H9 (cell line): ENCODE data around the gene ALKBH5. TPM values are rescaled to one million over a fixed set of nuclear protein-coding genes. Genes with fewer than 3 reads are reported as not detected.

Source experiments
- DNase-seq: peaks from one replicate; pipeline ENCODE4 v3.0.0-alpha.2; 2017
- H2AFZ ChIP-seq: one replicate; pipeline ENCODE4 v1.6.1; 2013; ENCODE audit warnings: mild to moderate bottlenecking, low read length, control low read depth, moderate library complexity
- H2AK5ac ChIP-seq: 2 replicates; pipeline ENCODE4 v1.6.1; 2013; ENCODE audit warnings: low read length, control low read depth, mixed read lengths; ENCODE audit not compliant: insufficient read length
- H2BK120ac ChIP-seq: one replicate; pipeline ENCODE4 v1.6.1; 2013; ENCODE audit warnings: low read depth, mild to moderate bottlenecking, low read length, control low read depth, inconsistent platforms; ENCODE audit not compliant: poor library complexity, severe bottlenecking
- H2BK12ac ChIP-seq: 2 replicates; pipeline ENCODE4 v1.6.1; 2013; ENCODE audit warnings: low read length, control low read depth, mixed read lengths, low read depth; ENCODE audit not compliant: insufficient read length
- H2BK15ac ChIP-seq: 2 replicates; pipeline ENCODE4 v1.6.1; 2013; ENCODE audit warnings: low read depth, low read length, control low read depth
- H2BK20ac ChIP-seq: one replicate; pipeline ENCODE4 v1.6.1; 2013; ENCODE audit warnings: low read depth, mild to moderate bottlenecking, low read length, control low read depth, inconsistent platforms; ENCODE audit not compliant: poor library complexity, severe bottlenecking
- H2BK5ac ChIP-seq: 2 replicates; pipeline ENCODE4 v1.6.1; 2013; ENCODE audit warnings: low read length, control low read depth, mixed read lengths; ENCODE audit not compliant: insufficient read length
- H3K14ac ChIP-seq: 2 replicates; pipeline ENCODE4 v1.6.1; 2013; ENCODE audit warnings: low read length, control low read depth; ENCODE audit not compliant: insufficient read depth
- H3K18ac ChIP-seq: 2 replicates; pipeline ENCODE4 v1.6.1; 2013; ENCODE audit warnings: low read depth, mild to moderate bottlenecking, mixed read lengths, low read length, control low read depth; ENCODE audit not compliant: insufficient read length
- H3K23ac ChIP-seq: 2 replicates; pipeline ENCODE4 v1.6.1; 2013; ENCODE audit warnings: low read length, control low read depth, mixed read lengths, low read depth; ENCODE audit not compliant: insufficient read length
- H3K23me2 ChIP-seq: 2 replicates; pipeline ENCODE4 v1.6.1; 2013; ENCODE audit warnings: low read depth, mild to moderate bottlenecking, mixed read lengths, low read length, control low read depth; ENCODE audit not compliant: insufficient read length, poor library complexity, severe bottlenecking
- H3K27ac ChIP-seq: 2 replicates; pipeline ENCODE4 v1.5.1; 2013; ENCODE audit warnings: low read length, control low read depth, mixed read lengths, low read depth; ENCODE audit not compliant: insufficient read length
- H3K27me3 ChIP-seq: 2 replicates; pipeline ENCODE4 v1.6.1; 2013; ENCODE audit warnings: low read length, control low read depth, inconsistent platforms; ENCODE audit not compliant: insufficient read depth
- H3K4ac ChIP-seq: 2 replicates; pipeline ENCODE4 v1.6.1; 2013; ENCODE audit warnings: low read depth, mild to moderate bottlenecking, control low read depth, inconsistent platforms, low read length, moderate library complexity
- H3K4me1 ChIP-seq: 2 replicates; pipeline ENCODE4 v1.6.1; 2013; ENCODE audit warnings: low read length, control low read depth, inconsistent platforms; ENCODE audit not compliant: insufficient read depth
- H3K4me2 ChIP-seq: 2 replicates; pipeline ENCODE4 v1.6.1; 2013; ENCODE audit warnings: low read length, control low read depth, mixed read lengths; ENCODE audit not compliant: insufficient read length, insufficient read depth
- H3K56ac ChIP-seq: 2 replicates; pipeline ENCODE4 v1.6.1; 2013; ENCODE audit warnings: low read depth, mild to moderate bottlenecking, mixed read lengths, low read length, control low read depth; ENCODE audit not compliant: insufficient read length
- H3K79me1 ChIP-seq: 2 replicates; pipeline ENCODE4 v1.6.1; 2013; ENCODE audit warnings: low read depth, mild to moderate bottlenecking, moderate library complexity, low read length, control low read depth, inconsistent platforms; ENCODE audit not compliant: insufficient read depth, poor library complexity, severe bottlenecking
- H3K79me2 ChIP-seq: 2 replicates; pipeline ENCODE4 v1.6.1; 2013; ENCODE audit warnings: low read length, control low read depth, inconsistent platforms; ENCODE audit not compliant: insufficient read depth
- H3K9ac ChIP-seq: 2 replicates; pipeline ENCODE4 v1.6.1; 2013; ENCODE audit warnings: low read length, control low read depth, mixed read lengths; ENCODE audit not compliant: insufficient read length; ENCODE audit errors: extremely low read depth
- H3K9me3 ChIP-seq: one replicate; pipeline ENCODE4 v1.6.1; 2013; ENCODE audit warnings: low read depth, low read length, inconsistent platforms; ENCODE audit not compliant: control insufficient read depth
- H3T11ph ChIP-seq: one replicate; pipeline ENCODE4 v1.6.1; 2013; ENCODE audit warnings: mild to moderate bottlenecking, low read length, control low read depth, inconsistent platforms
- H4K20me1 ChIP-seq: one replicate; pipeline ENCODE4 v1.6.1; 2013; ENCODE audit not compliant: control insufficient read depth, insufficient read length, insufficient read depth
- H4K5ac ChIP-seq: 2 replicates; pipeline ENCODE4 v1.6.1; 2013; ENCODE audit warnings: low read depth, mild to moderate bottlenecking, mixed read lengths, low read length, control low read depth; ENCODE audit not compliant: insufficient read length
- H4K8ac ChIP-seq: replicated peaks from 2 replicates; pipeline ENCODE4 v1.6.1; 2013; ENCODE audit warnings: low read length, control low read depth, mixed read lengths, low read depth; ENCODE audit not compliant: insufficient read length
- H4K91ac ChIP-seq: 2 replicates; pipeline ENCODE4 v1.6.1; 2013; ENCODE audit warnings: low read depth, mild to moderate bottlenecking, moderate library complexity, mixed read lengths, low read length, control low read depth; ENCODE audit not compliant: insufficient read length
- H3K27ac Mint-ChIP-seq, 3 experiments: 2 replicates in 2 of 3; 3 replicates in 1 of 3; pipeline ENCODE4 v1.8.0; 2020 to 2021; ENCODE audit warnings: mixed read lengths in 3 of 3, mild to moderate bottlenecking in 1 of 3, moderate library complexity in 1 of 3
- H3K27me3 Mint-ChIP-seq: 2 replicates; pipeline ENCODE4 v1.8.0; 2021; ENCODE audit warnings: low read depth, mild to moderate bottlenecking, moderate library complexity, mixed read lengths
- H3K36me3 Mint-ChIP-seq, 3 experiments: 2 replicates in 2 of 3; 3 replicates in 1 of 3; pipeline ENCODE4 v1.8.0; 2020 to 2021; ENCODE audit warnings: low read depth in 3 of 3, mixed read lengths in 3 of 3; ENCODE audit not compliant: insufficient read depth in 1 of 3
- H3K4me1 Mint-ChIP-seq, 2 experiments: 2 replicates each; pipeline ENCODE4 v1.8.0; 2020; ENCODE audit warnings: mixed read lengths in 2 of 2
- H3K4me3 Mint-ChIP-seq, 2 experiments: 2 replicates in 1 of 2; 3 replicates in 1 of 2; pipeline ENCODE4 v1.8.0; 2020 to 2021; ENCODE audit warnings: mild to moderate bottlenecking in 2 of 2, mixed read lengths in 2 of 2, moderate library complexity in 1 of 2
- H3K9me3 Mint-ChIP-seq, 2 experiments: 2 replicates in 1 of 2; 3 replicates in 1 of 2; pipeline ENCODE4 v1.8.0; 2020; ENCODE audit warnings: mild to moderate bottlenecking in 2 of 2, mixed read lengths in 2 of 2, moderate library complexity in 1 of 2
- WGBS: extraction: QIAGEN DNeasy Blood & Tissue Kit; methylation state at CpG from one replicate; pipeline ENCODE4 v1.1.7; 2013; ENCODE audit warnings: missing lambda C conversion rate, low lambda C conversion rate, mixed read lengths; ENCODE audit not compliant: insufficient read length; ENCODE audit errors: extremely low coverage; 5-methylcytosine and 5-hydroxymethylcytosine counted together
- total RNA-seq: library from RNA; stranded (reverse); gene quantifications from 2 replicates; pipeline ENCODE4 v1.2.1, GENCODE V29; 2021
- TF ChIP-seq, protein P1 (sequence below): fragments of 200-600 bp; sonication (generic); conservative IDR thresholded peaks from 3 replicates; pipeline ENCODE4 v1.8.0; 2021; ENCODE audit warnings: antibody characterized with exemption, mild to moderate bottlenecking

ALKBH5 gene
- total RNA-seq, 1 experiment from 2014 or later: 89.8 TPM

DNA sequence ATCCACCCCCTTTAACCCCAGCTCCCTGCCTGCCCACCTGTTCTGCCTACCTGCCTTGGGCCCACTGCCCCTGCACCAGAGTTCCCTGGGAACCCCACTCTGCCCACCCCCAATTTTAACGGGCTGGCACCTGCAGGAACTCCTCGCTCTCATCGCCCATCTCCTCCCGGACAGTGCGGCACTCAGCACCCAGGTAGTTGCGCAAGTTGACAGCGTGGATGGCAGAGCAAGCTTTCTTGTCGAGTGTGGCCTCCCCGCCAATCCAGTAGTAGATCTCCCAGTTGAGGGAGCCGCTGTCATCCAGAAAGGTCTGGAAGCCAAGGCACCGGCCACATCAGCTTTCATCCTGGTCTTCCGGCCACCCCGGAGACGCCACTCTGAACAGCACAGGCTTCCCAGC, 67.1 kb downstream of the ALKBH5 start:
- Histone ChIP-seq H2BK20ac (no peak overlapping the region), H3K23ac (no peak overlapping the region), H2AK5ac (no peak overlapping the region), H3K4me2 (no peak overlapping the region), H3K14ac (no peak overlapping the region), H3K4ac (no peak overlapping the region), H3K79me2 (no peaks in the 10 kb centered on the region), H3K9me3 (no peaks in the 10 kb centered on the region), H4K20me1 (no peaks in the 10 kb centered on the region), H2BK120ac (no peak overlapping the region), H4K91ac (no peak overlapping the region), H3K27ac (no peak overlapping the region), H4K5ac (no peak overlapping the region), H3K18ac (no peak overlapping the region), H3K79me1 (no peaks in the 10 kb centered on the region), H3K4me1 (peaks cover 3% of the 10 kb centered on the region; the same call in 1 of the 2 replicates), H2AFZ (no peak overlapping the region), H2BK12ac (no peak overlapping the region), H3K23me2 (no peaks in the 10 kb centered on the region), H3K27me3 (no peaks in the 10 kb centered on the region), H3K9ac (no peak overlapping the region), H3T11ph (no peak overlapping the region), H2BK5ac (no peak overlapping the region), H4K8ac (no peak overlapping the region), H2BK15ac (no peak overlapping the region), H3K56ac (no peak overlapping the region)
- Mint-ChIP-seq H3K27me3 (no peaks in the 10 kb centered on the region; the same call in 1 of the 2 replicates), H3K4me1 (peaks cover 20 to 27% of the 10 kb centered on the region in 2 experiments), H3K9me3 (no peaks in the 10 kb centered on the region; a peak in 1 of 5 replicates), H3K27ac (peak overlapping the region in 2 of 3 experiments; percentile 35 to 39; a peak in 1 of 7 replicates), H3K36me3 (peaks cover 29 to 91% (median 88%) of the 10 kb centered on the region in 3 experiments; a peak in 6 of 7 replicates), H3K4me3 (peak overlapping the region in 1 of 2 experiments; percentile 7; a peak in 1 of 5 replicates)
- no CpG with 5 or more reads among the region's 14 CpGs for WGBS
- TF ChIP-seq, protein P1, sequence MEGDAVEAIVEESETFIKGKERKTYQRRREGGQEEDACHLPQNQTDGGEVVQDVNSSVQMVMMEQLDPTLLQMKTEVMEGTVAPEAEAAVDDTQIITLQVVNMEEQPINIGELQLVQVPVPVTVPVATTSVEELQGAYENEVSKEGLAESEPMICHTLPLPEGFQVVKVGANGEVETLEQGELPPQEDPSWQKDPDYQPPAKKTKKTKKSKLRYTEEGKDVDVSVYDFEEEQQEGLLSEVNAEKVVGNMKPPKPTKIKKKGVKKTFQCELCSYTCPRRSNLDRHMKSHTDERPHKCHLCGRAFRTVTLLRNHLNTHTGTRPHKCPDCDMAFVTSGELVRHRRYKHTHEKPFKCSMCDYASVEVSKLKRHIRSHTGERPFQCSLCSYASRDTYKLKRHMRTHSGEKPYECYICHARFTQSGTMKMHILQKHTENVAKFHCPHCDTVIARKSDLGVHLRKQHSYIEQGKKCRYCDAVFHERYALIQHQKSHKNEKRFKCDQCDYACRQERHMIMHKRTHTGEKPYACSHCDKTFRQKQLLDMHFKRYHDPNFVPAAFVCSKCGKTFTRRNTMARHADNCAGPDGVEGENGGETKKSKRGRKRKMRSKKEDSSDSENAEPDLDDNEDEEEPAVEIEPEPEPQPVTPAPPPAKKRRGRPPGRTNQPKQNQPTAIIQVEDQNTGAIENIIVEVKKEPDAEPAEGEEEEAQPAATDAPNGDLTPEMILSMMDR: no peak
- no peak for DNase-seq
